OCI-LY7 (cell line): Measurements from ENCODE around the gene TUBGCP6.

Experiments used
- CTCF ChIP-seq: fragments of 200-600 bp; sonication (generic); conservative IDR thresholded peaks from 2 replicates; pipeline ENCODE4 v1.5.1; 2014; ENCODE audit warnings: mild to moderate bottlenecking, antibody characterized with exemption, low read length, moderate library complexity, mixed read lengths
- EZH2phosphoT487 ChIP-seq: fragments of 200-600 bp; sonication (generic); IDR thresholded peaks from 2 replicates; pipeline ENCODE4 v1.6.1; 2018; ENCODE audit warnings: low read depth, borderline replicate concordance, mild to moderate bottlenecking, mixed run types, antibody characterized with exemption, low read length, moderate library complexity, mixed read lengths

GRCh38 chr22:50178871-50179869, 65.7 kb downstream of the TUBGCP6 start:
- TF ChIP-seq CTCF: no peak
- no peak for TF ChIP-seq EZH2phosphoT487
